ENCODE measurements around the gene ACIN1. TPM values are rescaled to one million over a fixed set of nuclear protein-coding genes. Genes with fewer than 3 reads are reported as not detected.

ACIN1 gene
- polyA plus RNA-seq, 1 donor (not counting 4 experiments of a cell fraction or from before 2014, with no cell fraction given): 104 TPM

DNA sequence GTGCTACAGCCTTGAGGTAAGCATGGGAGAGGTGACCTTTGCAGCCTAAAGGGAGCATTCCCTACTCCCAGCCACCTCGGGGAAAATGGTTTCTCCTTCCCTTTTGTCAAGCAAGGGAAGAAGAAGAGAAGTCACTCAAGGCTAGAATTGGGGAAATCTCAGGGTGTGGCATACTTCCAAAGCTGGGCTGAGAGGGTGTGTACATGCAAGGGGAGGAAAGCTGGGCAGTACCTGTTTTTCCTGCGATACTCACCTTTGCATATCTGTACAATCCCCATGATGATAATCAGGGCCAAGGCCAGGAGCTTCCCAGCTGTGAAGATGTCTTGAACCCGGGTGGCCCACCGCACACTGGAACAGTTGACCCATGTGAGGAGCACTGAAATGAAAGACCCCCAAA is 47.9 kb upstream of the ACIN1 start:
- Histone ChIP-seq H2AFZ (ENCODE audit: control insufficient read depth, low read length) (no peak overlapping the region), H3K79me2 (ENCODE audit: control insufficient read depth, insufficient read depth, low read length) (no peaks in the 10 kb centered on the region), H3K4me2 (ENCODE audit: control insufficient read depth, extremely low read depth, insufficient read depth, low read depth, low read length) (no peak overlapping the region), H3K4me1 (ENCODE audit: control insufficient read depth, extremely low read depth, insufficient read depth, low read length) (peaks cover 31% of the 10 kb centered on the region), H3K9me3 (ENCODE audit: control insufficient read depth, low read depth, low read length) (no peaks in the 10 kb centered on the region), H3K9ac (ENCODE audit: control insufficient read depth, extremely low read depth, insufficient read depth, low read length) (no peak overlapping the region), H3K4me3 (ENCODE audit: control insufficient read depth in 2 of 3, extremely low read depth in 1 of 3, insufficient read depth in 2 of 3, low read depth in 1 of 3, low read length in 3 of 3) (no peak overlapping the region), H4K20me1 (ENCODE audit: control insufficient read depth, extremely low read depth, insufficient read depth, low read length) (no peaks in the 10 kb centered on the region), H3K27me3 (ENCODE audit: control insufficient read depth, extremely low read depth, insufficient read depth, low read length) (no peaks in the 10 kb centered on the region), H3K36me3 (ENCODE audit: control insufficient read depth in 2 of 2, extremely low read depth in 1 of 2, insufficient read depth in 2 of 2, low read length in 2 of 2) (peaks cover 7 to 8% of the 10 kb centered on the region in 2 experiments), H3K27ac (ENCODE audit: control insufficient read depth, insufficient read depth, low read length) (no peak overlapping the region), H3K9me1 (ENCODE audit: control insufficient read depth, extremely low read depth, insufficient read depth, low read length) (no peaks in the 10 kb centered on the region)
- DNase-seq (ENCODE audit: low read depth, low spot score) (no peak), FAIRE-seq (no peak)
- dilution Hi-C loops (cut with MboI; ENCODE audit: extremely low pct_ligation_motif_present, low sequenced_read_pairs): no loop called here
- TF ChIP-seq EZH2 (IDR thresholded peaks at IDR 0.05; ENCODE audit: low read length): no peak
- TF ChIP-seq, protein P1, sequence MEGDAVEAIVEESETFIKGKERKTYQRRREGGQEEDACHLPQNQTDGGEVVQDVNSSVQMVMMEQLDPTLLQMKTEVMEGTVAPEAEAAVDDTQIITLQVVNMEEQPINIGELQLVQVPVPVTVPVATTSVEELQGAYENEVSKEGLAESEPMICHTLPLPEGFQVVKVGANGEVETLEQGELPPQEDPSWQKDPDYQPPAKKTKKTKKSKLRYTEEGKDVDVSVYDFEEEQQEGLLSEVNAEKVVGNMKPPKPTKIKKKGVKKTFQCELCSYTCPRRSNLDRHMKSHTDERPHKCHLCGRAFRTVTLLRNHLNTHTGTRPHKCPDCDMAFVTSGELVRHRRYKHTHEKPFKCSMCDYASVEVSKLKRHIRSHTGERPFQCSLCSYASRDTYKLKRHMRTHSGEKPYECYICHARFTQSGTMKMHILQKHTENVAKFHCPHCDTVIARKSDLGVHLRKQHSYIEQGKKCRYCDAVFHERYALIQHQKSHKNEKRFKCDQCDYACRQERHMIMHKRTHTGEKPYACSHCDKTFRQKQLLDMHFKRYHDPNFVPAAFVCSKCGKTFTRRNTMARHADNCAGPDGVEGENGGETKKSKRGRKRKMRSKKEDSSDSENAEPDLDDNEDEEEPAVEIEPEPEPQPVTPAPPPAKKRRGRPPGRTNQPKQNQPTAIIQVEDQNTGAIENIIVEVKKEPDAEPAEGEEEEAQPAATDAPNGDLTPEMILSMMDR (optimal IDR thresholded peaks at IDR 0.05 in 1 of 3, IDR thresholded peaks at IDR 0.05 in 1 of 3, conservative IDR thresholded peaks at IDR 0.05 in 1 of 3; ENCODE audit: extremely low read depth in 1 of 3, insufficient read depth in 2 of 3, low read length in 3 of 3): no peak

DNA sequence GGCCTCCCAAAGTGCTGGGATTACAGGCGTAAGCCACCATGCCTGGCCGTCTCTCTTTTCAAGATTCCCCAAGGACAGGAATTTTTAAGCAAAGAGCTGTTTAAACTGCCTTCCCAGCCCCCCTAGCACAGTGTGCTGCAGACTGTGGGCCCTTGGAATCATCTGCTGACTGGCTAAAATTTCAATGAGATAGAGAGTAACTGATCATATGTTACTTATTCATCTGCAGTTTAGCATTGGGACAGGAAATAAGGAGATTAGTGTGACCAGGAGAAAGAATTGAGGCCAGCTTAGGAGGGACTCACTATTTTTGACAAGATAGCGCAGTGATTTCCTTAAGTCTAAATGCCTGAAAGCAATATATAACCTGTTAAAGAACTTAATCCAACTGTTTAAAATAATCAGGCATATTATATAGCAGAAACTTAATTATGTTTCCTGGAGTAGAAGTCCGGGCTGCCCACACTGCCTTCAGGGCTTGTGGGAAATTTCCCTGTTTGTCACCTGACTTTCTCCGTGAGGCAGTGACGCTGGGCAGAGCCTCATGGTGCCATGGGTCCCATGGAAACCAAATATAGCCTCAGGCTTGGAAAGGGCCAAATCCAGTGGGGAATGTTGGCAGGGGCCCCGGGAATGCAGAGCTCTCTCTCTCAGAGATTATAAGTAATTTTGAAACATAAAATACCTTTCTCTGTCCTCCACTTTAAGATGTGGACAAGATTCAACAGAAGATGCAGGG is 46.9 kb upstream of the ACIN1 start:
- Histone ChIP-seq H4K20me1 (ENCODE audit: control insufficient read depth, extremely low read depth, insufficient read depth, low read length) (no peaks in the 10 kb centered on the region), H3K9me3 (ENCODE audit: control insufficient read depth, low read depth, low read length) (no peaks in the 10 kb centered on the region), H3K9ac (ENCODE audit: control insufficient read depth, extremely low read depth, insufficient read depth, low read length) (peak overlapping the region; percentile 11), H3K9me1 (ENCODE audit: control insufficient read depth, extremely low read depth, insufficient read depth, low read length) (no peaks in the 10 kb centered on the region), H3K4me1 (ENCODE audit: control insufficient read depth, extremely low read depth, insufficient read depth, low read length) (peaks cover 41% of the 10 kb centered on the region), H3K36me3 (ENCODE audit: control insufficient read depth in 2 of 2, extremely low read depth in 1 of 2, insufficient read depth in 2 of 2, low read length in 2 of 2) (peaks cover 7 to 8% of the 10 kb centered on the region in 2 experiments), H3K79me2 (ENCODE audit: control insufficient read depth, insufficient read depth, low read length) (no peaks in the 10 kb centered on the region), H2AFZ (ENCODE audit: control insufficient read depth, low read length) (no peak overlapping the region), H3K27me3 (ENCODE audit: control insufficient read depth, extremely low read depth, insufficient read depth, low read length) (no peaks in the 10 kb centered on the region), H3K4me2 (ENCODE audit: control insufficient read depth, extremely low read depth, insufficient read depth, low read depth, low read length) (peak overlapping the region; percentile 8), H3K27ac (ENCODE audit: control insufficient read depth, insufficient read depth, low read length) (peak overlapping the region; percentile 6), H3K4me3 (ENCODE audit: control insufficient read depth in 2 of 3, extremely low read depth in 1 of 3, insufficient read depth in 2 of 3, low read depth in 1 of 3, low read length in 3 of 3) (no peak overlapping the region)
- DNase-seq (ENCODE audit: low read depth, low spot score): no peak
- no peak for TF ChIP-seq EZH2 (IDR thresholded peaks at IDR 0.05; ENCODE audit: low read length)
- TF ChIP-seq, protein P1 (optimal IDR thresholded peaks at IDR 0.05 in 1 of 3, IDR thresholded peaks at IDR 0.05 in 1 of 3, conservative IDR thresholded peaks at IDR 0.05 in 1 of 3; ENCODE audit: extremely low read depth in 1 of 3, insufficient read depth in 2 of 3, low read length in 3 of 3): no peak
- FAIRE-seq: no peak
- dilution Hi-C loops (cut with MboI; ENCODE audit: extremely low pct_ligation_motif_present, low sequenced_read_pairs): no loop called here

Data from keratinocyte (primary cell).